Diencephalon (tissue), 1 donor: ENCODE results near the gene RGS16. TPM values are rescaled to one million over a fixed set of nuclear protein-coding genes. Genes with fewer than 3 reads are reported as not detected.

Experiments used
- small RNA-seq: library from RNA; depleted of rRNA; stranded (forward); fragments of <200 nt; gene quantifications from one replicate; pipeline ENCODE3, GENCODE V24; 2014
- total RNA-seq: library from RNA; depleted of rRNA; stranded (reverse); fragments of >200 nt; gene quantifications from one replicate; pipeline ENCODE4 v1.2.3, GENCODE V29; 2014

The RGS16 gene
- total RNA-seq: 13.6 TPM

DNA sequence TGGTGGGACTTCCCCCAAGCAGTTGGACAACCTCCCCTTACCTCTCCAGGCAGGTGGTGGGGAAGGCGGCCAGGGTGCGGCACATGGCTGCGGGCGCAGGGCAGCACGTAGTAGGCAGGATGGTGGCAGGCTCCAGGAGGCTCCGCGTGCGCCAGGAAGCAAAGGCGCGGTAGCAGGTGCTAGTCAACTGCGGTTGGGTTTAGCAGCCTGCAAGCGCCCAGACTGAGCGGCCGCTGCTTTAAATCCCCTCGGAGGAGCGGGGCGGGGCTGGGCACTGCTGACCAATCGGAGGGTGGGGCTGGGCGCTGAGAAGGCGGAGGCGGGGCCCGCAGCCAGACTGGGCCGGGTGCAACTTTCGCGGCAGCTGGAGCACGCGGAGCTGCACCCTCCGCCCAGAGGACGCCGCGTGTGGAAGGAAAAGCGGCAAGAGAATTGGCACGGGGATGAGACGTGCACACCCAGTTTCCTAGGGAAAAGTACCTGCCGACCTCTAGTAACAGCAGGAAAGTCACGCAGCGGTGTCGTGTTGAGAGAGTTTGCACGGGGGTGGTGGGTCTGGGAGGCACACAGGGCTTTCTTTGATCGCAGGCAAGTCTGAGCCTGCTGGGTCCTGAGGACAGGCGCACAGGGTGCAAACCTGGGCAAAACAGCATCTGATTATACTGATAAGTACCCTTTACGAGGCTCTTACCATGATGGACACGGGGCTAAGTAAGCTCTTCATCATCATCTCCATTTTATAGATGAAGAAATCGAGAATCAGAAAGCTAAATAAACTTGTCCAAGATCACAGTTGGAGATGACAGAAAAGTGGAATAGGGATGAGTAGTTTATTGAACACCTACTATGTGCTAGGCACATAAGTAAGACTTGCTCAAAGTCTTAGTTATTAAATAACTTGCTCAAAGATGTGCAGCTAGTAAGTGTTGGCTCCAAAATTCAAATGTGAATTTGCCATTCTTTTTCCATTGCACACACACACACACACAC lies at the start of gene RGS16:
RGS16 (minus strand) TSS at position 215 of the 990 bp plus-strand sequence; CDS start at position 85, 130 bp downstream.

DNA sequence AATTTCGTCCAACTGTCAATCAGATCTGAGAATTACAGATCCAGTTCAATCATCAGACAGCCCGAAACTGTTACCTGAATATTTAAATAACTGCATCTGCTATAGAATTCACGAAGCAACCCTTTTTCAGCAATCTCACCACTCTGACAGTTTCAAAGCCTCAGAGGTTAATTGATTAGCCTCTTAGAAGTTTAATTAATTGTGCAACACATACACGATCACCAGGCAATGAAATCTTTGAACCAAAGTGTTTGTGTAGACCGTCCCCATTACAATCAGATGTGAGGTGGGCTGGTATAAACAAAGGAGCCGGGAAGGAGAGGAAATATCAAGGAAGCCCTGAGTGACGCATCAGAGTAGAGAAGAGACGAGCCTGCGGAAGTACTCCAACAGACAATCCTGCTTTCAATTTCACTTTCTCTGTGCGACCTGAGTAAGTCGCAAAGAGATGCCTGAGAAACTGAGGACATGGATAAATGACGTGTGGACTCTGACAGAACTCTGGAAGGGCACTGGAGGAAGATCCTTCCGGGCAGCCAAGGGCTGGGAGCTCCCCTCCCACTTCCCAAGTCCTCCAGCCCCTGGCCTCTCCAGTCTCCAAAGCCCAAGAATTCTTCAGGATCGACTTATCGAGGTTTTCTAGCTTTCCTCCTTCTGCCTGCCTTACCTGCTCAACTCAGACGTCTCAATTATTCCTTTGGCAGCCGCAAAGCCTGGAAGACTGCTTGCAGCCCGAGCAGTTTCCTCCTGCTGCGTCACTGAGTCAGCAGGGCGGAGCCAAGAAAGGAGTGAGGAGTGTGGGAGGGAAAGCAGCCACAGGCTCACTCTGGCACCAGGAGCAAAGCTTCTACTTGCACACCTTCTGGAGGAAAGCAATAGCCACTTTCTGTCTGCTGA lies 15.4 kb downstream of the RGS16 start, which contains the start of gene RNASEL:
RNASEL (minus strand) TSS at position 757 of the 897 bp plus-strand sequence. CDS start 2,450 bp downstream, outside the sequence.

Small RNAs within 50 kb of the gene (small RNA-seq; reads per million reads assigned to genes)
- gene RF00017: not detected

Other genes with a start within 250 kb of the RGS16 start
- 534 TPM for gene GLUL, start 212.6 kb downstream of the RGS16 start, total RNA-seq
- not detected for gene TEDDM1, start 203.7 kb downstream of the RGS16 start, total RNA-seq
- gene RGSL1, start 154.2 kb downstream of the RGS16 start, total RNA-seq: not detected
- 6.0 TPM for gene RNASEL, start 15.1 kb downstream of the RGS16 start, total RNA-seq
- 135 TPM for gene RGS8, start 80.2 kb upstream of the RGS16 start, total RNA-seq
- 12.5 TPM for gene NPL, start 185.4 kb upstream of the RGS16 start, total RNA-seq
- gene DHX9, start 235.0 kb upstream of the RGS16 start, total RNA-seq: 223 TPM